Neural crest cell (in vitro differentiated cells): Measurements from ENCODE around the gene TANC1. TPM values are rescaled to one million over a fixed set of nuclear protein-coding genes. Genes with fewer than 3 reads are reported as not detected.

Source experiments
- DNase-seq: peaks from one replicate; pipeline ENCODE4 v3.0.0; 2021; ENCODE audit warnings: low read depth, mixed read lengths, low spot score
- H3K27ac Mint-ChIP-seq: one replicate; pipeline ENCODE4 v1.8.0; 2021; ENCODE audit warnings: mild to moderate bottlenecking, mixed read lengths; ENCODE audit not compliant: unreplicated experiment
- H3K27me3 Mint-ChIP-seq: 2 replicates; pipeline ENCODE4 v1.8.0; 2021; ENCODE audit warnings: low read depth, mild to moderate bottlenecking, mixed read lengths
- H3K36me3 Mint-ChIP-seq: 2 replicates; pipeline ENCODE4 v1.8.0; 2021; ENCODE audit warnings: low read depth, mild to moderate bottlenecking, mixed read lengths
- H3K4me1 Mint-ChIP-seq: 2 replicates; pipeline ENCODE4 v1.8.0; 2021; ENCODE audit warnings: mixed read lengths
- H3K4me3 Mint-ChIP-seq: one replicate; pipeline ENCODE4 v1.8.0; 2021; ENCODE audit warnings: mild to moderate bottlenecking, mixed read lengths
- H3K9me3 Mint-ChIP-seq: 2 replicates; pipeline ENCODE4 v1.8.0; 2021; ENCODE audit warnings: mixed read lengths
- CTCF ChIP-seq: fragments of 200-600 bp; sonication (generic); conservative IDR thresholded peaks from 2 replicates; pipeline ENCODE4 v1.5.0; 2021; ENCODE audit warnings: antibody characterized with exemption, mild to moderate bottlenecking
- total RNA-seq: library from RNA; stranded (reverse); gene quantifications from 2 replicates; pipeline ENCODE4 v1.2.1, GENCODE V29; 2021

The TANC1 gene
- total RNA-seq, 1 donor from 2014 or later, result 13.2 TPM

GRCh38 chr2:159165048-159165447 lies 196.6 kb downstream of the TANC1 start:
- Mint-ChIP-seq H3K4me3 (no peak overlapping the region), H3K27me3 (no peaks in the 10 kb centered on the region), H3K27ac (no peak overlapping the region), H3K36me3 (no peaks in the 10 kb centered on the region), H3K9me3 (no peaks in the 10 kb centered on the region), H3K4me1 (no peaks in the 10 kb centered on the region)
- TF ChIP-seq CTCF, result no peak
- no peak for DNase-seq

- TF ChIP-seq CTCF, result peak; percentile 44
- Mint-ChIP-seq H3K4me3 (no peak overlapping the region), H3K9me3 (no peaks in the 10 kb centered on the region), H3K4me1 (no peaks in the 10 kb centered on the region), H3K27me3 (no peaks in the 10 kb centered on the region), H3K36me3 (peaks cover 10% of the 10 kb centered on the region), H3K27ac (no peak overlapping the region)
- DNase-seq, result no peak
These were observed 200.3 kb downstream of the TANC1 start for GRCh38 chr2:159168707-159169106.

GRCh38 chr2:159169187-159169586 lies 200.7 kb downstream of the TANC1 start:
- Mint-ChIP-seq H3K4me3 (no peak overlapping the region), H3K27me3 (no peaks in the 10 kb centered on the region), H3K9me3 (no peaks in the 10 kb centered on the region), H3K4me1 (no peaks in the 10 kb centered on the region), H3K36me3 (peaks cover 13% of the 10 kb centered on the region), H3K27ac (no peak overlapping the region)
- no peak for DNase-seq
- TF ChIP-seq CTCF, result no peak

GRCh38 chr2:159172403-159172802 lies 204.0 kb downstream of the TANC1 start:
- H3K4me1 Mint-ChIP-seq, result peaks cover 7% of the 10 kb centered on the region
- no peak for DNase-seq
- peaks cover 14% of the 10 kb centered on the region for H3K36me3 Mint-ChIP-seq
- H3K9me3 Mint-ChIP-seq, result no peaks in the 10 kb centered on the region
- H3K27ac Mint-ChIP-seq, result no peak overlapping the region
- H3K27me3 Mint-ChIP-seq, result no peaks in the 10 kb centered on the region
- TF ChIP-seq CTCF, result no peak
- H3K4me3 Mint-ChIP-seq, result no peak overlapping the region

GRCh38 chr2:159174759-159175158 lies 206.3 kb downstream of the TANC1 start:
- H3K9me3 Mint-ChIP-seq, result no peaks in the 10 kb centered on the region
- TF ChIP-seq CTCF, result no peak
- no peak for DNase-seq
- H3K4me1 Mint-ChIP-seq, result peaks cover 23% of the 10 kb centered on the region
- H3K27ac Mint-ChIP-seq, result no peak overlapping the region
- no peaks in the 10 kb centered on the region for H3K27me3 Mint-ChIP-seq
- no peak overlapping the region for H3K4me3 Mint-ChIP-seq
- peaks cover 14% of the 10 kb centered on the region for H3K36me3 Mint-ChIP-seq

- peaks cover 23% of the 10 kb centered on the region for H3K4me1 Mint-ChIP-seq
- H3K27me3 Mint-ChIP-seq, result no peaks in the 10 kb centered on the region
- no peak overlapping the region for H3K27ac Mint-ChIP-seq
- H3K36me3 Mint-ChIP-seq, result peaks cover 14% of the 10 kb centered on the region
- no peak overlapping the region for H3K4me3 Mint-ChIP-seq
- no peak for DNase-seq
- no peak for TF ChIP-seq CTCF
- no peaks in the 10 kb centered on the region for H3K9me3 Mint-ChIP-seq
These were observed 206.7 kb downstream of the TANC1 start for GRCh38 chr2:159175182-159175581.
